Loucy (cell line): Measurements from ENCODE around the gene PWP2.

Source experiments
- H2AFZ ChIP-seq: fragments of 200-600 bp; sonication (generic); 2 replicates; pipeline ENCODE4 v1.6.0; 2016; ENCODE audit warnings: antibody characterized with exemption, mild to moderate bottlenecking, low read length, moderate library complexity
- H3F3A ChIP-seq: fragments of 200-600 bp; 2 replicates; pipeline ENCODE4 v1.6.0; 2016; ENCODE audit warnings: antibody characterized with exemption, low read depth, mild to moderate bottlenecking
- H3K27me3 ChIP-seq: fragments of 200-600 bp; sonication (generic); 2 replicates; pipeline ENCODE4 v1.6.1; 2014; ENCODE audit warnings: low read length, mild to moderate bottlenecking; ENCODE audit not compliant: insufficient read depth, poor library complexity, severe bottlenecking
- H3K36me3 ChIP-seq: fragments of 200-600 bp; sonication (generic); 2 replicates; pipeline ENCODE4 v1.6.1; 2016; ENCODE audit warnings: low read length; ENCODE audit not compliant: insufficient read depth
- H3K4me1 ChIP-seq: fragments of 200-600 bp; sonication (generic); 2 replicates; pipeline ENCODE4 v1.5.1; 2014; ENCODE audit warnings: low read length, mild to moderate bottlenecking; ENCODE audit not compliant: insufficient read depth, poor library complexity, severe bottlenecking
- H3K4me2 ChIP-seq: fragments of 200-600 bp; sonication (generic); 2 replicates; pipeline ENCODE4 v1.6.0; 2014; ENCODE audit warnings: antibody characterized with exemption, low read length, low read depth, mild to moderate bottlenecking; ENCODE audit not compliant: poor library complexity, severe bottlenecking
- H3K4me3 ChIP-seq: fragments of 200-600 bp; sonication (generic); 2 replicates; pipeline ENCODE4 v1.5.1; 2014; ENCODE audit warnings: low read length, mild to moderate bottlenecking, mixed read lengths; ENCODE audit not compliant: poor library complexity, severe bottlenecking
- H3K79me2 ChIP-seq: fragments of 200-600 bp; sonication (generic); 2 replicates; pipeline ENCODE4 v1.6.1; 2014; ENCODE audit warnings: low read length; ENCODE audit not compliant: insufficient read depth
- H3K9ac ChIP-seq: fragments of 200-600 bp; sonication (generic); 2 replicates; pipeline ENCODE4 v1.6.0; 2014; ENCODE audit warnings: mild to moderate bottlenecking, low read depth, low read length, moderate library complexity; ENCODE audit not compliant: poor library complexity, severe bottlenecking
- H3K9me2 ChIP-seq: fragments of 200-600 bp; sonication (generic); replicated peaks from 2 replicates; pipeline ENCODE4 v1.6.1; 2016; ENCODE audit warnings: low read depth, low read length, mixed read lengths
- H3K9me3 ChIP-seq: fragments of 200-600 bp; sonication (generic); 2 replicates; pipeline ENCODE4 v1.6.1; 2014; ENCODE audit warnings: mild to moderate bottlenecking, antibody characterized with exemption, low read length, low read depth; ENCODE audit not compliant: insufficient read depth
- H4K20me1 ChIP-seq: fragments of 200-600 bp; sonication (generic); 2 replicates; pipeline ENCODE4 v1.6.0; 2014; ENCODE audit warnings: antibody characterized with exemption, low read length, mild to moderate bottlenecking; ENCODE audit not compliant: insufficient read depth, poor library complexity, severe bottlenecking
- EZH2phosphoT487 ChIP-seq: fragments of 200-600 bp; IDR thresholded peaks from 2 replicates; pipeline ENCODE4 v1.6.1; 2018; ENCODE audit warnings: antibody characterized with exemption, mild to moderate bottlenecking, moderate library complexity, borderline replicate concordance
- TF ChIP-seq, protein P1 (sequence below): fragments of 200-600 bp; sonication (generic); conservative IDR thresholded peaks from 2 replicates; pipeline ENCODE4 v1.5.1; 2014; ENCODE audit warnings: mild to moderate bottlenecking, antibody characterized with exemption, low read length

Gene PWP2

DNA sequence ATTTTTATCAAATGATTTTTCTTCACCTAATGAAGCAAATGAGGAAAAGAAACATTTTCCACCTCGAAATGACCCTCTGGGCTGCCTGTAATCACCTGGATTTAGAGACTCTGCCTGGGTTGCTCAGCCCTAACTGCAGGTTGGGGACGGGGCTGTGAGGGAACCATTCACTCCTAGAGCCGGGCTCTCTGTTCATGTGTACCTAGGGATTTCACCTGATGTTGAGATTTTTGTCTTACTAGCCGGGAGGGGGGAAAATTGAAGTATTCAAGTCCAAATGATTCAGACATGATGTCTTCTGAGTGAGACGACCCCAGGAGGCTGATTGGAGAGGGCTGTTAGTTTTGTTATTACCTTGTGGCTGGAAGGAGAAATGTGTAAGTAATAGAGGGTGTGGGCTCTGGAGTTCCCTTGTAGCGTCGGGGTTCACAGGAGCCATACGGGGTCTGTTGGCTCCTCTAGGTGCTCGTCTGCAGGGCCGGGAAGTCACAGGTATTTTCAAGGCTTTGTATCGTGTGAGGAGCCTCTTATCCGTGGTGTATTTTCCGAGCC lies 42.3 kb upstream of the PWP2 start:
- TF ChIP-seq, protein P1, sequence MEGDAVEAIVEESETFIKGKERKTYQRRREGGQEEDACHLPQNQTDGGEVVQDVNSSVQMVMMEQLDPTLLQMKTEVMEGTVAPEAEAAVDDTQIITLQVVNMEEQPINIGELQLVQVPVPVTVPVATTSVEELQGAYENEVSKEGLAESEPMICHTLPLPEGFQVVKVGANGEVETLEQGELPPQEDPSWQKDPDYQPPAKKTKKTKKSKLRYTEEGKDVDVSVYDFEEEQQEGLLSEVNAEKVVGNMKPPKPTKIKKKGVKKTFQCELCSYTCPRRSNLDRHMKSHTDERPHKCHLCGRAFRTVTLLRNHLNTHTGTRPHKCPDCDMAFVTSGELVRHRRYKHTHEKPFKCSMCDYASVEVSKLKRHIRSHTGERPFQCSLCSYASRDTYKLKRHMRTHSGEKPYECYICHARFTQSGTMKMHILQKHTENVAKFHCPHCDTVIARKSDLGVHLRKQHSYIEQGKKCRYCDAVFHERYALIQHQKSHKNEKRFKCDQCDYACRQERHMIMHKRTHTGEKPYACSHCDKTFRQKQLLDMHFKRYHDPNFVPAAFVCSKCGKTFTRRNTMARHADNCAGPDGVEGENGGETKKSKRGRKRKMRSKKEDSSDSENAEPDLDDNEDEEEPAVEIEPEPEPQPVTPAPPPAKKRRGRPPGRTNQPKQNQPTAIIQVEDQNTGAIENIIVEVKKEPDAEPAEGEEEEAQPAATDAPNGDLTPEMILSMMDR: no peak
- TF ChIP-seq EZH2phosphoT487: no peak
- Histone ChIP-seq H3K27me3 (no peaks in the 10 kb centered on the region), H3K79me2 (peaks cover 9% of the 10 kb centered on the region; the same call in 1 of the 2 replicates), H3K4me2 (no peak overlapping the region), H4K20me1 (no peaks in the 10 kb centered on the region), H3K36me3 (peaks cover 71% of the 10 kb centered on the region; the same call in 1 of the 2 replicates), H3K9ac (no peak overlapping the region), H3K9me2 (no peaks in the 10 kb centered on the region), H3K9me3 (no peaks in the 10 kb centered on the region), H2AFZ (no peak overlapping the region), H3K4me1 (no peaks in the 10 kb centered on the region), H3F3A (no peaks in the 10 kb centered on the region), H3K4me3 (no peak overlapping the region)

DNA sequence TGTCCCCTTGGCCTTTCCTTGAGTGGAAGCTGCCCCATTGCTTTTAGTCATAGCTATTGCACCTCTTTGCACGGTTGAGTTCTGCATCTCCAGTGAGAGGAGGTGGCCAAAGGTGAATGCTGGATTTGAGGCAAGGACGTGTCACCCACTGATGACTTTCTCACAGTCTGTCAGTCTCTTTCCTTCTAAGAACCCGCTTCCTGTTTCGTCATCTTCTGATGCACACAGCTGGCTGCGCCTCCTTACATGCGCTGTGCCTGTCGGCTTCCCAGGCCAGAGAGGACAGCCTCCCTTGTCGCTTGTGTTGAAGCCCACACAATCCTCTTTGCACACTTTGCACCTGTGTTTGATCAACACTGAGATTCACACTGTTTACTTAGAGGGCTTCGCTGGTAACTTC lies 41.8 kb upstream of the PWP2 start:
- no peaks in the 10 kb centered on the region for H3F3A ChIP-seq
- H3K4me3 ChIP-seq: no peak overlapping the region
- no peak overlapping the region for H3K4me2 ChIP-seq
- H3K9ac ChIP-seq: no peak overlapping the region
- H4K20me1 ChIP-seq: no peaks in the 10 kb centered on the region
- no peak for TF ChIP-seq EZH2phosphoT487
- TF ChIP-seq, protein P1: no peak
- no peaks in the 10 kb centered on the region for H3K4me1 ChIP-seq
- H3K36me3 ChIP-seq: peaks cover 73% of the 10 kb centered on the region; the same call in 1 of the 2 replicates
- H3K9me2 ChIP-seq: no peaks in the 10 kb centered on the region
- H3K79me2 ChIP-seq: peaks cover 10% of the 10 kb centered on the region; the same call in 1 of the 2 replicates
- no peak overlapping the region for H2AFZ ChIP-seq
- no peaks in the 10 kb centered on the region for H3K9me3 ChIP-seq
- no peaks in the 10 kb centered on the region for H3K27me3 ChIP-seq

DNA sequence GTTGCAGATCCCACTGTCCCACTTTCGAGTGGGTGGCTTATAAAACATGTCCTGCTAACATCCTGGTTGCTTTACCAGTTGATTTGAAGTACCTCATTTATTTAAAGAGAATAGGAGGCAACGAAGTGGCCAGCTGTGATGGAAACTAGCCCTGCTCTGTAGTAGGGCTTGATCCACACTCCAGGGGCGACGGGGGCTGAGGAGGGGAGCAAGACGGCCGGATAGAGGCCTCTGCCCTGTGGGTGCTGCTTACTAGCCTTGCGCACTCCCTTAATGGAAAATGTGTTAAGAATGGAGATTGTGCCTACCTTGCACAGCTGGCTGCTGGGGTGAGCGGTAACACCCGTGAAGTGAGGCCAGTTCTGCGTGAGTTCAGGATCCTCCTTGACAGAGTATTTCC lies 41.1 kb upstream of the PWP2 start:
- Histone ChIP-seq H3K79me2 (peaks cover 10% of the 10 kb centered on the region; the same call in 1 of the 2 replicates), H2AFZ (no peak overlapping the region), H3K27me3 (no peaks in the 10 kb centered on the region), H3F3A (no peaks in the 10 kb centered on the region), H3K4me2 (no peak overlapping the region), H3K9me3 (no peaks in the 10 kb centered on the region), H3K9me2 (no peaks in the 10 kb centered on the region), H3K36me3 (peaks cover 80% of the 10 kb centered on the region; the same call in 1 of the 2 replicates), H3K4me1 (no peaks in the 10 kb centered on the region), H3K9ac (no peak overlapping the region), H3K4me3 (no peak overlapping the region), H4K20me1 (no peaks in the 10 kb centered on the region)
- TF ChIP-seq, protein P1: no peak
- TF ChIP-seq EZH2phosphoT487: no peak
